Tibial artery (tissue), 4 donors: ENCODE results near the gene LGI1.

ENCODE experiments used
- DNase-seq, 2 donors: peaks; one replicate each; pipeline ENCODE4 v3.0.0-alpha.2; 2019
- H3K27ac ChIP-seq, 2 donors: fragments of 200-600 bp; sonication (generic) in 1 of 2; 1 replicate in 1 of 2; 2 replicates in 1 of 2; pipeline ENCODE4 v1.5.1; 2018 to 2019; ENCODE audit warnings: mild to moderate bottlenecking in 1 of 2
- H3K27me3 ChIP-seq, 2 donors: fragments of 200-600 bp; sonication (generic) in 1 of 2; one replicate each; pipeline versions ENCODE4 v1.5.1 to v1.6.0; 2016 to 2019
- H3K36me3 ChIP-seq, 3 donors: fragments of 200-600 bp; sonication (generic) in 2 of 3; one replicate each; pipeline ENCODE4 v1.5.1; 2016 to 2019; ENCODE audit warnings: mild to moderate bottlenecking in 2 of 3
- H3K4me1 ChIP-seq, 4 donors: fragments of 200-600 bp; sonication (generic) in 2 of 4; 1 replicate in 3 of 4; 2 replicates in 1 of 4; pipeline ENCODE4 v1.5.1; 2016 to 2019
- H3K4me3 ChIP-seq, 2 donors: fragments of 200-600 bp; sonication (generic) in 1 of 2; 1 replicate in 1 of 2; 2 replicates in 1 of 2; pipeline ENCODE4 v1.5.1; 2018 to 2019; ENCODE audit warnings: mild to moderate bottlenecking in 2 of 2
- H3K9me3 ChIP-seq, 3 donors: fragments of 200-600 bp; sonication (generic) in 1 of 3; one replicate each; pipeline ENCODE4 v1.5.1; 2016 to 2019
- intact Hi-C: fragments of 100-400 bp; cut with DNase I; formaldehyde crosslinking; loops from one replicate; pipeline ENCODE4 v1.15.0; 2023; ENCODE audit warnings: low total_unique reads
- TF ChIP-seq, protein P1 (sequence below), 2 experiments: fragments of 200-600 bp in 1 of 2; fragments of 450-650 bp in 1 of 2; IDR thresholded peaks; one replicate each; pipeline ENCODE4 v1.5.1; 2017 to 2019; ENCODE audit warnings: antibody characterized with exemption in 2 of 2, mild to moderate bottlenecking in 1 of 2, moderate library complexity in 1 of 2

The LGI1 gene

GRCh38 chr10:93758891-93759410 is 1.2 kb downstream of the LGI1 start:
- Histone ChIP-seq H3K36me3 (no peaks in the 10 kb centered on the region), H3K27me3 (no peaks in the 10 kb centered on the region), H3K4me3 (peak overlapping the region; percentile 37 to 51), H3K27ac (peak overlapping the region; percentile 47 to 51), H3K9me3 (no peaks in the 10 kb centered on the region), H3K4me1 (peaks cover 0 to 30% (median 6%) of the 10 kb centered on the region in 4 donors)
- no peak for DNase-seq
- TF ChIP-seq, protein P1, sequence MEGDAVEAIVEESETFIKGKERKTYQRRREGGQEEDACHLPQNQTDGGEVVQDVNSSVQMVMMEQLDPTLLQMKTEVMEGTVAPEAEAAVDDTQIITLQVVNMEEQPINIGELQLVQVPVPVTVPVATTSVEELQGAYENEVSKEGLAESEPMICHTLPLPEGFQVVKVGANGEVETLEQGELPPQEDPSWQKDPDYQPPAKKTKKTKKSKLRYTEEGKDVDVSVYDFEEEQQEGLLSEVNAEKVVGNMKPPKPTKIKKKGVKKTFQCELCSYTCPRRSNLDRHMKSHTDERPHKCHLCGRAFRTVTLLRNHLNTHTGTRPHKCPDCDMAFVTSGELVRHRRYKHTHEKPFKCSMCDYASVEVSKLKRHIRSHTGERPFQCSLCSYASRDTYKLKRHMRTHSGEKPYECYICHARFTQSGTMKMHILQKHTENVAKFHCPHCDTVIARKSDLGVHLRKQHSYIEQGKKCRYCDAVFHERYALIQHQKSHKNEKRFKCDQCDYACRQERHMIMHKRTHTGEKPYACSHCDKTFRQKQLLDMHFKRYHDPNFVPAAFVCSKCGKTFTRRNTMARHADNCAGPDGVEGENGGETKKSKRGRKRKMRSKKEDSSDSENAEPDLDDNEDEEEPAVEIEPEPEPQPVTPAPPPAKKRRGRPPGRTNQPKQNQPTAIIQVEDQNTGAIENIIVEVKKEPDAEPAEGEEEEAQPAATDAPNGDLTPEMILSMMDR (IDR thresholded peaks at IDR 0.05): no peak
- intact Hi-C loops: no loop called here

DNA sequence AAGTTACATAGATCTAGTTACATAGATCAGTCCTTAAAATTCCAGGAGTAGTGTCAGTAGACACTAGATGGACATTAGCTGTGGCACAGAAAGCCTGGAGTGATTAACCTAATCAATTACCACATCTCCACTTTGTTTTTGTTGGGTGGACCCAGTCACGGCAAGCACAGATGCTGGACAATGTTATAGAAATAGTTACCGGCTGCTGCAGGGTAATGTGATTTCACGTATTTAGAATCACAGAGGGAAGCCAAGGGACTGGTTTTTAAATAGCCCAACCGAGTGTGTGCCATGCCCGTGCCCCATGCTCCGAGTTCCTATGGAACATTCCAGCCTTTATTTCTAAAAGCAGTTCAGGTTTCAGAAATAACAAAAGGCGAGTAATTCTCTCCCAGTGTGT is 2.8 kb downstream of the LGI1 start:
- Histone ChIP-seq H3K9me3 (no peaks in the 10 kb centered on the region), H3K36me3 (no peaks in the 10 kb centered on the region), H3K27ac (peak overlapping the region; percentile 14 to 20), H3K4me3 (no peak overlapping the region), H3K27me3 (no peaks in the 10 kb centered on the region), H3K4me1 (peaks cover 0 to 27% (median 6%) of the 10 kb centered on the region in 4 donors)
- no peak for DNase-seq
- intact Hi-C loops: no loop called here
- TF ChIP-seq, protein P1 (IDR thresholded peaks at IDR 0.05): no peak

GRCh38 chr10:93762979-93763391 is 5.2 kb downstream of the LGI1 start:
- no peaks in the 10 kb centered on the region for H3K27me3 ChIP-seq
- peaks cover 0 to 12% (median 1%) of the 10 kb centered on the region in 4 donors for H3K4me1 ChIP-seq
- TF ChIP-seq, protein P1 (IDR thresholded peaks at IDR 0.05): no peak
- no peaks in the 10 kb centered on the region for H3K9me3 ChIP-seq
- intact Hi-C loops: no loop called here
- DNase-seq: no peak
- H3K27ac ChIP-seq: no peak overlapping the region
- no peaks in the 10 kb centered on the region for H3K36me3 ChIP-seq
- H3K4me3 ChIP-seq: no peak overlapping the region

GRCh38 chr10:93766918-93767317 is 9.2 kb downstream of the LGI1 start:
- H3K36me3 ChIP-seq: no peaks in the 10 kb centered on the region
- H3K27me3 ChIP-seq: no peaks in the 10 kb centered on the region
- H3K4me1 ChIP-seq: no peaks in the 10 kb centered on the region
- H3K4me3 ChIP-seq: no peak overlapping the region
- TF ChIP-seq, protein P1 (IDR thresholded peaks at IDR 0.05): no peak
- H3K27ac ChIP-seq: no peak overlapping the region
- intact Hi-C loops: no loop called here
- H3K9me3 ChIP-seq: no peaks in the 10 kb centered on the region
- no peak for DNase-seq

- intact Hi-C loops: no loop called here
Observed at GRCh38 chr10:93767724-93768399, 10.1 kb downstream of the LGI1 start.

More at GRCh38 chr10:93767724-93768399, 10.1 kb downstream of the LGI1 start:
- H3K9me3 ChIP-seq: no peaks in the 10 kb centered on the region
- H3K36me3 ChIP-seq: no peaks in the 10 kb centered on the region
- H3K27me3 ChIP-seq: no peaks in the 10 kb centered on the region
- DNase-seq: no peak
- no peak overlapping the region for H3K27ac ChIP-seq
- no peak overlapping the region for H3K4me3 ChIP-seq
- TF ChIP-seq, protein P1 (IDR thresholded peaks at IDR 0.05): no peak
- H3K4me1 ChIP-seq: no peaks in the 10 kb centered on the region
